Vagina (tissue), 2 donors: Measurements from ENCODE around the gene AZIN2. TPM values are rescaled to one million over a fixed set of nuclear protein-coding genes. Genes with fewer than 3 reads are reported as not detected.

Experiments
- DNase-seq, 2 donors: peaks; one replicate each; pipeline ENCODE4 v3.0.0-alpha.2; 2017; ENCODE audit errors: extremely low spot score in 2 of 2
- H3K27ac ChIP-seq: fragments of 200-600 bp; sonication (generic); one replicate; pipeline ENCODE4 v1.5.1; 2019
- H3K27me3 ChIP-seq: fragments of 200-600 bp; sonication (generic); one replicate; pipeline ENCODE4 v1.5.1; 2019
- H3K36me3 ChIP-seq, 2 donors: fragments of 200-600 bp; sonication (generic); one replicate each; pipeline ENCODE4 v1.5.1; 2017 to 2019
- H3K4me1 ChIP-seq: fragments of 200-600 bp; sonication (generic); one replicate; pipeline ENCODE4 v1.5.1; 2019
- H3K4me3 ChIP-seq, 2 donors: fragments of 200-600 bp; sonication (generic); 1 replicate in 1 of 2; 2 replicates in 1 of 2; pipeline ENCODE4 v1.5.1; 2016 to 2019
- H3K9me3 ChIP-seq: fragments of 200-600 bp; sonication (generic); one replicate; pipeline ENCODE4 v1.5.1; 2019
- POLR2A ChIP-seq, 2 donors: fragments of 450-650 bp; IDR thresholded peaks; one replicate each; pipeline ENCODE4 v1.6.1; 2017; ENCODE audit warnings: antibody characterized with exemption in 2 of 2, mild to moderate bottlenecking in 2 of 2, moderate library complexity in 2 of 2
- POLR2AphosphoS5 ChIP-seq, 2 donors: sonication (generic); formaldehyde crosslinking; IDR thresholded peaks; one replicate each; pipeline ENCODE4 v1.9.0; 2017; ENCODE audit warnings: antibody characterized with exemption in 2 of 2, mild to moderate bottlenecking in 2 of 2, low read depth in 1 of 2; ENCODE audit not compliant: insufficient read depth in 1 of 2
- intact Hi-C: fragments of 100-400 bp; cut with DNase I; formaldehyde crosslinking; loops from one replicate; pipeline ENCODE4 v1.15.1; 2023
- total RNA-seq: library from RNA; depleted of rRNA; stranded (reverse); fragments of >200 nt; gene quantifications from one replicate; pipeline ENCODE4 v1.2.3, GENCODE V29; 2016
- TF ChIP-seq, protein P1 (sequence below), 3 experiments: fragments of 450-650 bp in 2 of 3; fragments of 200-600 bp in 1 of 3; sonication (generic) in 1 of 3; IDR thresholded peaks; one replicate each; pipeline ENCODE4 v1.5.1; 2017 to 2019; ENCODE audit warnings: antibody characterized with exemption in 3 of 3, mild to moderate bottlenecking in 2 of 3, moderate library complexity in 2 of 3

AZIN2 gene
- total RNA-seq, 1 donor from 2014 or later, result 7.9 TPM

DNA sequence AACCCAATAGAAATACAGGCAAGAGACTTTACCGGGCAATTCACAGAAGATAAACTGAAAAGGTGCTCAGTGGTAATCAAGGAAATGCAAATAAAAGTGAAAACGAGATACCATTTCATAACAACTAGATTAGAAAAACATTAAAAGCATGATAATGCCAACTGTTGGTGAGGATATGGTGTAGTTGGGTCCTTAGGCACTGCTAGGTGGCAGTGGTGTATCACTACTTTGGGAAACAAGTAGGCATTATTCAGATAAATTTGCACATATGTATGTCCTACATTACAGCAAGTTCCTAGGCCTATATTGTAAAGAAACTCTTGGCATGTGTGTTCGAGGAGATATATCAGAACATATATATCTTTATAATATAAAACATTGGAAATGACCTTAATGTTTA, 31.0 kb downstream of the AZIN2 start:
- Histone ChIP-seq H3K9me3 (no peaks in the 10 kb centered on the region), H3K4me1 (no peaks in the 10 kb centered on the region), H3K27ac (no peak overlapping the region), H3K36me3 (no peaks in the 10 kb centered on the region), H3K4me3 (no peak overlapping the region), H3K27me3 (no peaks in the 10 kb centered on the region)
- no peak for TF ChIP-seq POLR2A (IDR thresholded peaks at IDR 0.05)
- TF ChIP-seq, protein P1, sequence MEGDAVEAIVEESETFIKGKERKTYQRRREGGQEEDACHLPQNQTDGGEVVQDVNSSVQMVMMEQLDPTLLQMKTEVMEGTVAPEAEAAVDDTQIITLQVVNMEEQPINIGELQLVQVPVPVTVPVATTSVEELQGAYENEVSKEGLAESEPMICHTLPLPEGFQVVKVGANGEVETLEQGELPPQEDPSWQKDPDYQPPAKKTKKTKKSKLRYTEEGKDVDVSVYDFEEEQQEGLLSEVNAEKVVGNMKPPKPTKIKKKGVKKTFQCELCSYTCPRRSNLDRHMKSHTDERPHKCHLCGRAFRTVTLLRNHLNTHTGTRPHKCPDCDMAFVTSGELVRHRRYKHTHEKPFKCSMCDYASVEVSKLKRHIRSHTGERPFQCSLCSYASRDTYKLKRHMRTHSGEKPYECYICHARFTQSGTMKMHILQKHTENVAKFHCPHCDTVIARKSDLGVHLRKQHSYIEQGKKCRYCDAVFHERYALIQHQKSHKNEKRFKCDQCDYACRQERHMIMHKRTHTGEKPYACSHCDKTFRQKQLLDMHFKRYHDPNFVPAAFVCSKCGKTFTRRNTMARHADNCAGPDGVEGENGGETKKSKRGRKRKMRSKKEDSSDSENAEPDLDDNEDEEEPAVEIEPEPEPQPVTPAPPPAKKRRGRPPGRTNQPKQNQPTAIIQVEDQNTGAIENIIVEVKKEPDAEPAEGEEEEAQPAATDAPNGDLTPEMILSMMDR (IDR thresholded peaks at IDR 0.05), result no peak
- TF ChIP-seq POLR2AphosphoS5 (IDR thresholded peaks at IDR 0.05; ENCODE audit: insufficient read depth in 1 of 2, low read depth in 1 of 2), result no peak
- DNase-seq, result no peak
- intact Hi-C loops, result no loop called here

DNA sequence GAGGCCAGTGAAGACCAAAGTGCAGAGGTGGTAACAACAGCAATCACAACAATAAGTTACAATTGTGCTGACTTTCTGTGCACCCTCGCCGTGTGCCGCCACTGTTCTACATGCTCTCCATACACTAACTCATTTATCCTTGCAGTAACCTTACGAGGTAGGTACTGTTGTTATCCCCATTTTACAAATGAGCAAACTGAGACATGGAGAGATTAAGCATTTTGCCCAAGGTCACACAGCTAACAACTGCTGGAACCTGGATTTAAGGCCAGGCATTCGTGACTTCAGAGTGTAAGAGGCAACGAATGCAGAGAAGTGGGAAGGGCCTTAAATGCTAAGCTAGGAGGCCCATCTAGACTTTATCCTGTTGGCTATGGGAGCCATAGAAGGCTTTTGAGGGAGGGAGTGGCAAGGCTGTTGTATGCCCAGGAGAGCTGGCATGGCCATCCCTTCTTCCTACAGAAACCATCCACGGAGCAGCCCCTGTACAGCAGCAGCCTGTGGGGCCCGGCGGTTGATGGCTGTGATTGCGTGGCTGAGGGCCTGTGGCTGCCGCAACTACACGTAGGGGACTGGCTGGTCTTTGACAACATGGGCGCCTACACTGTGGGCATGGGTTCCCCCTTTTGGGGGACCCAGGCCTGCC, 36.6 kb downstream of the AZIN2 start:
- Histone ChIP-seq H3K27ac (no peak overlapping the region), H3K36me3 (no peaks in the 10 kb centered on the region), H3K9me3 (no peaks in the 10 kb centered on the region), H3K4me1 (no peaks in the 10 kb centered on the region), H3K4me3 (no peak overlapping the region), H3K27me3 (no peaks in the 10 kb centered on the region)
- TF ChIP-seq POLR2AphosphoS5 (IDR thresholded peaks at IDR 0.05; ENCODE audit: insufficient read depth in 1 of 2, low read depth in 1 of 2) (no peak), POLR2A (IDR thresholded peaks at IDR 0.05) (no peak)
- TF ChIP-seq, protein P1 (IDR thresholded peaks at IDR 0.05), result no peak
- intact Hi-C loops, result no loop called here
- no peak for DNase-seq

DNA sequence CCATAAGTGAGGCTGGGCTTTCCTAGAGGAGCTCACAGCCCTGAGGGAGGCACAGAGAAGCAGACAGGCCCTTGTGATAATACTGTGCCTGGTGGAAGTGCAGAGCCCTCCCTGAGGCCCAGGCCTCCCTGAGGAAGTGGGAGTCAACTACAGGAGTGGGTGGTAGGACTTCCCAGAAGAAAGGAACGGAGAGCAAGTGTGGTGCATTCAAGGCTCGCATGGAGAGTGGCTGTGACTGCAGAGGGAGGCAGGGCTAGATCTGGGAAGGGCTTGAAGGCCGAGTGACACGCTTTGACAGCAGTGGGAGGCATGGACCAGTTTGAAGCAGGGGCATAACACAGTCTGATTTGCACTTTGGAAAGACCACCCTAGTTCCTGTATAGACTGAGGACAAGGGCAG, 37.3 kb downstream of the AZIN2 start:
- H3K4me1 ChIP-seq, result no peaks in the 10 kb centered on the region
- DNase-seq, result no peak
- no peaks in the 10 kb centered on the region for H3K36me3 ChIP-seq
- no peaks in the 10 kb centered on the region for H3K27me3 ChIP-seq
- H3K4me3 ChIP-seq, result no peak overlapping the region
- no peak for TF ChIP-seq POLR2A (IDR thresholded peaks at IDR 0.05)
- TF ChIP-seq, protein P1 (IDR thresholded peaks at IDR 0.05), result no peak
- no peak for TF ChIP-seq POLR2AphosphoS5 (IDR thresholded peaks at IDR 0.05; ENCODE audit: insufficient read depth in 1 of 2, low read depth in 1 of 2)
- H3K27ac ChIP-seq, result no peak overlapping the region
- H3K9me3 ChIP-seq, result no peaks in the 10 kb centered on the region
- intact Hi-C loops, result no loop called here

DNA sequence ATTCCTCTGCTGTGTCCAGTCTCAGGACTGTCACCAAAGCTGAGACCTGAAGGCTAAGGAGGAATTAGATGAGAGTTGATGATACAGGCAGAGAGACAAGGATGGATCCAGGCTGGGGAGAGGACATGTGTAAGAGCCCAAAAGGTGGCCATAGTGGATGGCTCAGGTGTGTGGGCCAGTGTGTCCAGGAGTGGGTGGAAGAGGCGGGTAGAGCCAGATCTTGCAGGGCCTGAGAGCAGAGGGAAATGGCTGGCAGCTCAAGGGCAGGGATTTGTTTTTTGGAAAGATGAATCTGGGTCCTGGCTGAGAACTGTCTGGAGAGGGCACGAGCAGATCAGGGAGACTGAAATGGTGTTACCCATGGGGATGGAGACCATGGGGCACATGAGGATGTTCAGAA, 38.1 kb downstream of the AZIN2 start:
- intact Hi-C loops, result no loop called here
- no peaks in the 10 kb centered on the region for H3K9me3 ChIP-seq
- H3K4me3 ChIP-seq, result no peak overlapping the region
- H3K27ac ChIP-seq, result no peak overlapping the region
- no peaks in the 10 kb centered on the region for H3K4me1 ChIP-seq
- H3K27me3 ChIP-seq, result no peaks in the 10 kb centered on the region
- no peak for TF ChIP-seq POLR2A (IDR thresholded peaks at IDR 0.05)
- TF ChIP-seq, protein P1 (IDR thresholded peaks at IDR 0.05), result no peak
- no peak for TF ChIP-seq POLR2AphosphoS5 (IDR thresholded peaks at IDR 0.05; ENCODE audit: insufficient read depth in 1 of 2, low read depth in 1 of 2)
- no peaks in the 10 kb centered on the region for H3K36me3 ChIP-seq
- DNase-seq, result no peak

DNA sequence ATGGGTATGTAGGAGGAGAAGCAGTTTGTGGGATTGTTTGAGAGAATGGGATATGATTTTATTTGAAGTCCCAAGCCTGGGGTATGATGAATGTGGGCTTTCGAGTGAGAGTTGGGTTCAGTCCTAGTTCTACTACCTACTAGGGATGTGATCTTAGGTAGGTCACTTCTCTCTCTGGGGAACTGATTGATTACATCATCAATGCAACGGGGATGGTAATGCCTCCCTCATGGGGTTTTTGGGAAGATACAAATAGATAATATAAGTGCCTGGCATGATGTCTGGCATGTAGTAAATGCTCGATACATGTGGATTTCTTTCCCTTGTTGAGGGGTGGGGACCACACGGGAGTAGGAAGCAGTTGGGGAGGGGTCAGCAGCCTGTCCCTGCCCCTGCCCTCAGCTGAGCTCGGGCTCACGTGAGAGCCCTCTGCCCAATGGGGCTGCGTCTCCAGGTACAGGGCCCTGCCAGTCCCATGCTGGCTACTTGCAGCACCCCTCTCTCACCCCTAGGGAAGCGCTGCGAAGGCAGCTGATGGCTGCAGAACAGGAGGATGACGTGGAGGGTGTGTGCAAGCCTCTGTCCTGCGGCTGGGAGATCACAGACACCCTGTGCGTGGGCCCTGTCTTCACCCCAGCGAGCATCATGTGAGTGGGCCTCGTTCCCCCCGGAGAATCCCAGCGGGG, 38.7 kb downstream of the AZIN2 start:
- H3K27me3 ChIP-seq, result no peaks in the 10 kb centered on the region
- TF ChIP-seq, protein P1 (IDR thresholded peaks at IDR 0.05), result no peak
- TF ChIP-seq POLR2A (IDR thresholded peaks at IDR 0.05) (no peak), POLR2AphosphoS5 (IDR thresholded peaks at IDR 0.05; ENCODE audit: insufficient read depth in 1 of 2, low read depth in 1 of 2) (no peak)
- H3K4me1 ChIP-seq, result no peaks in the 10 kb centered on the region
- H3K4me3 ChIP-seq, result no peak overlapping the region
- no peaks in the 10 kb centered on the region for H3K9me3 ChIP-seq
- no peak for DNase-seq
- H3K27ac ChIP-seq, result no peak overlapping the region
- intact Hi-C loops, result no loop called here
- no peaks in the 10 kb centered on the region for H3K36me3 ChIP-seq
